T-helper 22 cell (primary cell): ENCODE data around the gene RAMACL.

Source experiments
- DNase-seq: peaks from one replicate; pipeline ENCODE4 v3.0.0-alpha.2; 2020; ENCODE audit warnings: low read depth

Gene RAMACL

GRCh38 chr6:166618251-166618650, 31.8 kb upstream of the RAMACL start:
- DNase-seq = no peak

GRCh38 chr6:166617359-166617758, 30.9 kb upstream of the RAMACL start:
- DNase-seq = no peak

- DNase-seq = no peak
Measured at GRCh38 chr6:166616261-166617238, 30.1 kb upstream of the RAMACL start.

- no peak for DNase-seq
Measured at GRCh38 chr6:166615059-166615770, 28.7 kb upstream of the RAMACL start.

GRCh38 chr6:166614589-166614988, 28.1 kb upstream of the RAMACL start:
- DNase-seq = no peak

- no peak for DNase-seq
Measured at GRCh38 chr6:166614171-166614583, 27.7 kb upstream of the RAMACL start.

- no peak for DNase-seq
Measured at GRCh38 chr6:166613027-166613426, 26.5 kb upstream of the RAMACL start.

GRCh38 chr6:166612471-166612881, 26.0 kb upstream of the RAMACL start:
- DNase-seq = no peak

GRCh38 chr6:166611631-166612030, 25.2 kb upstream of the RAMACL start:
- DNase-seq = no peak

- DNase-seq = no peak
Measured at GRCh38 chr6:166610069-166610468, 23.6 kb upstream of the RAMACL start.

GRCh38 chr6:166608774-166609173, 22.3 kb upstream of the RAMACL start:
- DNase-seq = no peak

GRCh38 chr6:166605752-166606151, 19.3 kb upstream of the RAMACL start:
- DNase-seq = no peak

GRCh38 chr6:166604911-166605310, 18.4 kb upstream of the RAMACL start:
- no peak for DNase-seq

GRCh38 chr6:166604328-166604727, 17.9 kb upstream of the RAMACL start:
- DNase-seq = no peak

GRCh38 chr6:166603043-166603690, 16.7 kb upstream of the RAMACL start:
- DNase-seq = no peak

- no peak for DNase-seq
Measured at GRCh38 chr6:166601956-166602355, 15.5 kb upstream of the RAMACL start.

GRCh38 chr6:166600931-166601330, 14.5 kb upstream of the RAMACL start:
- DNase-seq = no peak

- DNase-seq = no peak
Measured at GRCh38 chr6:166599205-166599604, 12.7 kb upstream of the RAMACL start.

GRCh38 chr6:166598441-166599138, 12.1 kb upstream of the RAMACL start:
- no peak for DNase-seq

GRCh38 chr6:166597711-166598440, 11.4 kb upstream of the RAMACL start:
- no peak for DNase-seq

- DNase-seq = no peak
Measured at GRCh38 chr6:166596776-166597507, 10.5 kb upstream of the RAMACL start.
